ENCODE results near the gene NEDD4.
A peak's percentile ranks its signal among the peaks of the same experiment; 100 is the strongest.
"Not testable (repeated sequence)": the region's sequence is repeated elsewhere in the genome, so short reads cannot be mapped to it uniquely, and the experiment has no call there.

Gene NEDD4

DNA sequence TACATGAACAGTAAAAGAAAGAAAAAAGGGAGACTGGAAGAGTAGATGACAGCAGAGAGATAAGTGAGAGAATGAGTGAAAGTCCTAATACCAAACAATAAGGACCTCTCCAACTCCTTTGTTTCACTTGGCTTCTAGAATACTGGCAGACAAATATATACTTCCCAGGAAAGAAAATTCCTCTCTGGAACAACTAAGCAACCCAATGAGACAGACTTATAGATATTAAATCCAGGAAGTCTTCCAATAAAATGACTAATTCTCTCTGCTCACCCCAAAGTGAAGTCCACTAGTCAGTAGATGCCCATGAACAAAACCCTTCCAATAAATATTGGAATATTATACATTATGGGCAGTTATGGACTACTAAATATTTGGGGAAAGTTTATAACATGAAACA, 114.2 kb downstream of the NEDD4 start:
- DNase-seq = no peak

DNA sequence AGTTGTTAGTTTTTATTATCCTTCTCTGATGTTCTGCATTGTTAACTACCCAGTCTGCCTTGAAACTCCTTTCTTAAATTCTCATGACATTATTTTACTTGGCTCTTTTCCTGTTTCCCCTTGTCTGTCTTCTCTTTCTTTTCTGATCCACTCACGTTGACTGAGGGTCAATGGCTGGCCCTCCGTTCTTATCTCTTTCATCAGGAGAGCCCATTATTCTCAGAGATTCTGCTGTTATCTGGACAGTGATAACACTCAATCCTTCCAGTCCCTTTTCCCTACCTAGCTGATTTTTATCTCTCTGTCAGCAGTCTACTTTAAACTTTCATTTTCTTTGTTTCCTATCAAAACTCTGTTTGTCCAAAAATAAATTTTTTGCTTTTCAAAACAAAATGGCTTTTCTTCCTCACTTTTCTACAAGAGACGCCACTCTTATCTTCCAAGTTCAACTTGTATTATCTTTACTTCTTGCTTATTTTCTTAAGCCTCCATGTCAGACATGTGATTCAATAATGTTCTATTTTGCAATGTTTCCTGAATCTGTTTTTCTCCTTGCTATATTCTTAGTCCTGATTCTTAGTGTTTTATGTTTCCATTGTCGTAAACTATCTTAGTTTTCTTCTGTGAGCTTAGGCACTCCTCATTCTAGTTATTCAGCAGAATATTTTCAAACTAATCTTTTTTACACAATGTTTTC, 120.2 kb downstream of the NEDD4 start:
- no peak for DNase-seq

DNA sequence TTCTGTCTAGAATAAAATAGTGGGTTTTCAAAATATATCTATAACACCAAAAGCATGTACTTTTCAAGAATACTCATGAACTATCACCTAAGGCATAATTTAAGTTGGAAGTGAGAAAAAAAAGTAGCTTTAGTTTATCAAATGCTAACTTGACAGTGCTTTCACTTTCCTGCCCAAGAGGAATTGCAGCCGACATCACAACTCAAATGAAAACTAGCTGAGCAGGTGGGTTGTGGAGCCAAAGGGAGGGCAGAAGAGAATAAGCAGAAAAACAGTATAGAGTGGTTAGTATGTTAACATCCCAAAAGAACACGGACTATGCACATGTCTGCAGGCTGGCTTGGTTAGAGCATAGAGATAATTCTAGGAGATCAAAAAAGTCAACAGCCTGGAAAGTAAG, 120.9 kb downstream of the NEDD4 start:
- no peak for DNase-seq

DNA sequence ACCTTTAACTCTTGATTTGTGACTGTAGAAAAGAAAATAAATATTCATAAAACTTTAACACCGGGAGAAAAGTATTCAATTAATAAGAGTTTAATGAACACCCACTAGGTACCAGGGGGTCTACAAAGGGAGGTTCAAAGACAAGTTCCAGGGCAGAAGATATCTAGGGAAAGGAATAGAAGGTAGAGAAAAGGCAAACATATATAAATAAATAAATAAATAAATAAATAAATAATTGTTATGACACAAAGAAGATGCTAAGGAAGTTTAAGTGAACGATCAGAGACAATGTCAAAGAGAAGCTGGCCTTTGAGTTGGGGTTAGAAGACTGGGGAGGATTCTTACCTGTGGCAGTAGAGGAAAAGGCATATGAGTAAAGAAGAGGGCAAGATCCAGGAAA, 123.8 kb downstream of the NEDD4 start:
- DNase-seq = no peak

DNA sequence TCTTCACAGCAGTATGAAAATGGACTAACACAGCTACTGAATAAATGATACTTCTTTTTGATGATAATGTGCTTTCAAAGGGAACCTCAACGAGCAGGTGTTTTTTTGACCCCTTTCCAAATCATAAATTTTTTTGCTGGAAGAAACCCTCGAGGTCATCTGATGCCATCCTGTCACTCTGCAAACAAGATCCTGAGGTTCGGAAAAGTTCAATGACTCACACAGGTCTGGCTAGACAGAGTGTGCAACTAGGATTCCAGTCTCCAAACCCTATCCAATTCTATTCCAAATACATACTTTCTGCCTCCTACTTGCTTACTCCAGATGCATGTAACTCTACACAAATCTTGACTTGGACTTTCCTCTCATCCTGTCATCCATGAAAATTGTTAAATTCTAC, 124.7 kb downstream of the NEDD4 start:
- DNase-seq = no peak

DNA sequence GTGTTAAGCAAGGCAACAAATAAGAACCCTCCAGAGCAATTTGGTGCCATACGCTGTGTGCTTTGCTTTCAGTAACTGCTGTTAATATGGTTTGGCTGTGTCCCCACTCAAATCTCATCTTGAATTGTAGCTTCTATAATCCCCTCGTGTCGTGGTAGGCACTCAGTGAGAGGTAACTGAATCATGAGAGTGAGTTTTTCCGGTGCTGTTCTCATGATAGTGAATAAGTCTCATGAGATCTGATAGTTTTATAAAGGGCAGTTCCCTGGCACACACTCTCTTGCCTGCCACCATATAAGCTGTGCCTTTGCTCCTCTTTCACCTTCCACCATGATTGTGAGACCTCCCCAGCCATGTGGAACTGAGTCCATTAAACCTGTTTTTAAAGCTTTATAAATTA, 125.1 kb downstream of the NEDD4 start:
- not testable (repeated sequence) for DNase-seq

DNA sequence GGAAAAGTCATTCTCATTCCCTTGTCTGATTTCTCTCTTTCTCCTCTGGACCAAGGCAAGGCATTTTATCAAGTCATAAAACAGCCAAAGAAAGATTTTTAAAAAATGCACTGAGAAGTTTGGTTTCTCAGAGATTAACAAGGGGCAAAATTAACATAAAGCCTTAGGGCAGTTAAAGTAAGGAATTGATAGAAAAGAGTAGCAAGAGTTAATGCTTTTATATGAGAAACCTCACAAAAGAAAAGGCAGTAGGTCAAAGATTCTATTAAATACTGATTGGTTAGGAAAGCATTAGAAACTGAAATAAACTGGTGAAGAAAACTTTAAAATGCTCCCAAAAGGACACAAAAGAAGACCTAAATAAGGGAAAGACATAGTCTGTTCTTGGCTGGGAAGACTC, 129.5 kb downstream of the NEDD4 start:
- no peak for DNase-seq

DNA sequence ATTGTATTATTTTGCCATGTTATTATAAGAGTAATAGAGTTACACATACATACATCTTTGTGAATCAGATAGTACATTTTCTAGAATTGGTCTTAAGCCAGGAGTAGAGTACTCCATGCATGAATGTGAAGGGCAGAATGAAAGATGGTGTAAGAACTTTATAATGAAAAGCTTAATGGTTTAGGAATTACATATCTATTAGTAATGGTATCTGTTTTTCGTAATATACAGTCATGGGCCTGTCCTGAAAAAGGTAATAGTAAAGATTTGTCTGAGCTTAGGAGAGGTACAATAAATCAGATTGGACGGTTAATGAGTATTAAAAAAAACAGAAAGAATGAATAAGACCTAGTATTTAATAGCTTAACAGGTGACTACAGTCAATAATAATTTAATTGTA, 132.3 kb downstream of the NEDD4 start:
- DNase-seq = no peak

DNA sequence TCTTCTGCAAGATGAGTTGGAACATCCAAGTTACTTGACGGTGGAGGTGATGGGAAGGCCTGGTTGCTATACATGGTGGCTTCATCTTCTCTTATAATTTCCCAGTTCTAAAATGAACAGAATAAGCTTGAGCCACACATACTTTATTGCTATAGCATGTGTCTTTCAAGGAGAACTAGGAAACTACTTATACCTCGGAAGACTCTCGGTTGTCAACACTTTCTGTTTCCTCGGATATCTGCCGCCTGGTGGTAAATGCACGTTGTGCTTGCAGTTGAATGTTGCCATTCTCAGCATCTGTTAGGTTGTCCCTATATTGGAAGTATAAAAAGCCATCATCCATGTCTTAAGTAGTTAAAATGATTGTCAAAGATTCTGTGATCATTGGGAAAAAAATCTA, 132.9 kb downstream of the NEDD4 start:
- DNase-seq = no peak

DNA sequence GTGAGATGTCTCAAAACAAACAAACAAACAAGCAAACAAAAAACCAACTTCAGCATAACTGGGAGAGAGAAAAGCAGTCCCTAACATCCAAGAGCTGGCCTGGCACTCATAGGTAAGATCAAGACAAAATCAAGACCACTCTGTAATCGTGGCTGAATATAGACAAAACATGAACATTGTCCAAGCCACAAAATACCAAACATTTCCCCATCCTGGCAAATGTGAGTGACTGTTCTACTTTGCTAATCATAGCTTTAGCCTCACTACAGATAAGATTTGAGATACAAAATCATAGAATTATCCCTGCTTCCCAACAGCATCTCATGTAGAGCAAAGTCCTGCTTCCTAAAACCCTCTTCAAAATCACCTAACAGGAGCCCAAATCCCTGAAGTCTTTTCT, 133.7 kb downstream of the NEDD4 start:
- no peak for DNase-seq

DNA sequence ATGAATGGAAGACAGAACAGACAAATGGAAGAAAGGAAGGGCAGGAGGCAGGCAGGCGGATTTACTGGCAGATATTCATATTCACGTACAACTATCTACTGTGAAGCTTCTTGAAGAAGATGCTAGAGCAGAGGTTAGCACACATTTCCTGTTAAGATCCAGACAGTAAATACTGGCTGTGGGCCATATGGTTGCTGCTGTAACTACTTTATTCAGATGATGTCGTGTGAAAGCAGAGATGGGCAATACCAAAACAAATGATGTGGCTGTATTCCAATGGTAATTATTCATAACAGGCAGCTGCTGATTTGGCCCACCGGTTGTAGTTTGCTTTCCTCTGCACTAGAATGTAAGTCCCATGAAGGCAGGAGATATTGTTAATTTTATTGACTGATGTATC, 134.8 kb downstream of the NEDD4 start:
- no peak for DNase-seq

DNA sequence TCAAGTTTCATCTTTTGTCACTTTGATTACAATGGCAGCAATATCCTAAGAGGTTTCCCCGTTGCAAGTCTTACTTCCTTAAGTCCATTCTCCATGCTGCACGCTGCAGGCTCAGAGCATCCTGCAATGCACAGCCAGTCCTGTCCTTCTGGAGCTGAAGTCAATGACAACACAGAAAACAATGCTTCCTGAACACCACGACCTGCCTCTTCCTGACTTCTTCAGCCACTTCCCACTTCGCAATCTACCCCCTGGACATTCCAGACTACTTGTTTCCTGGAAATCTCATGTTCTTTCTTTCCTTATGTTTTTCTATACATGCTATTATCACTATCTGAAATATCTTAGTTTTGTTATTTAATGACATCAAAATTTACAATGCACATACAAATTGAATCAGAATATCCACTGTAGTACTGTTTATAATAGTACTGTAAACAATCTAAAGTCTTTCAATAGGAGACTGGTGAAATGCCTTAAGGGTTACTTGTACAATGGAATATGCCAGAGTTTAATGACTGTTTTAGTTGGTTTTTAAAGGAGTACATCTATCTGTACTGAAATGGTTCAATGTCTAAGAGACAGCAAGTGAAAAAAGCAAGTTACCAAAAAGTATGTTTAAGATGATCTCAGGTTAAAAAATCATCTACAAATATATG, 136.8 kb downstream of the NEDD4 start:
- DNase-seq = no peak

DNA sequence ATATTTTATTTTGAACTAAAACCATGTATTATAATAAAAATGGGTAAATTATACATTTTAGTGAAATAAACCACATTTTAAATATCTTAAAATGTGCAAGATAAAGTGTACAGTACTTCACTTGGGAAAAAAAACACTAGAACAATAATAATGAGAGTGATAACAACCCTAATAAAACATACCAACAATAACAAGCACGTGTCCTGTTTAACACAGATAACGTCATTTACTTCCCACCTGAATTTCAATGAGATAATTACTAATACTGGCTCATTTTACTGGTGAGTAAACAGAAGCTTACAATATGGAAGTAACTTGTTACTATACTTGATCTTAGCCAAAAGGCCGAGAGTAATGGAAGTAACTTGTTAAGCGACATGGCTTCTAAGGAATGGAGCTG, 140.3 kb downstream of the NEDD4 start:
- DNase-seq = no peak

DNA sequence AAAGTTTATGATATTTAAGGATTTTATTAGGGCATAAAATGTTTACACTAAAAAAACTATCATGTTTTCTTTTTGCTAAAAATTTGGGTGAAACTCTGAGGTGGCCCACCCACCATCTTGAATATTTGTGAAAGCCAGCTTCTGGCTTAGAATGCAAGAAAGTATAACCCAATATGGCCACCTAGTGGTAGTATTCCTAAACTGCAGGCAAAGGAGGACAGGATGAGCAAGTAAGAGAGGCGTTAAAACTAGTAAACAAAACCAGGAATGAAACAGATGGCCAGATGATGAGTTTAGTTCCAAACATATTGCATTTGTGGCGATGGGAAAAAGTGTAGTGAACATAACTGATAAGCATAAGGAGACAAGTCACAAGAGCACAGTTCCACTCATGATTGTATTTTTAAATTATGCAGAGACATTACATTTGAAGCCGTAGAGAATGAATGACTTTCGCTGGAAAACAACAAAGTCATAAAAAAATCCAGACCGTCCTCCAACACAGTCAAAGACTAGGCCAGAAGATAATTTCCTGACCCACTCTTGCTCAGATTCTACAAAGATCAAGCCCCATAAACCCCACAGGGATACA, 147.2 kb downstream of the NEDD4 start:
- DNase-seq = peak; percentile 28

DNA sequence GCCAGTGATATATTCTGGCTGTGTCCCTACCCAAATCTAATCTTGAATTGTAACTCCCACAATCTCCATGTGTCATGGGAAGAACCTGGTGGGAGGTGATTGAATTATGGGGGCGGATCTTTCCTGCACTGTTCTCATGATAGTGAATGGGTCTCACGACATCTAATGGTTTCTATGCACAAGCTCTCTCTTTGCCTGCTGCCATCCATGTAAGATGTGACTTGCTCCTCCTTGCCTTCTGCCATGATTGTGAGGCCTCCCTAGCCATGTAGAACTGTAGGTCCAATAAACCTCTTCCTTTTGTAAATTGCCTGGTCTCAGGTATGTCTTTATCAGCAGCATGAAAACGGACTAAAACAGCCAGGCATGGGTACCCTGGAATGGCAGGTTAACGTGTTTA, 150.5 kb downstream of the NEDD4 start:
- DNase-seq = not testable (repeated sequence)

DNA sequence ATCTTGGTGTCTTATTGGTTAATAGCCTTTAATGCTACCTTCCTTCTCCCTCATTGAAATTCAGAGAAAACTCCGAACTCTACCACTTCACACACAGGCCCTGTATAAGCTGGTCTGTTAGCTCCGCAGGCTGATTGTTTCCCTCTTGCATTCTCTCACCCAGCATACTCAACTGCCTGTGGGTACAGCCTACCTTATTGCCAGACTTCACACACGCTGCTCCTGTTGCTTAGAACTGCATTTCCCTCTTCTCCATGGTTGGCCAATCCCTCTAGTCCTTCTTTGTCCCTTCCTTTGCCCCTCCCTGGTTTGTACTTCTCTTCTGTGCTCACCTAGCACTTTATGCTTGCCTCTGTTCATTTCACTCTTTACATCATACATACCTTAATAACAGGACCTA, 157.5 kb downstream of the NEDD4 start:
- DNase-seq = no peak

DNA sequence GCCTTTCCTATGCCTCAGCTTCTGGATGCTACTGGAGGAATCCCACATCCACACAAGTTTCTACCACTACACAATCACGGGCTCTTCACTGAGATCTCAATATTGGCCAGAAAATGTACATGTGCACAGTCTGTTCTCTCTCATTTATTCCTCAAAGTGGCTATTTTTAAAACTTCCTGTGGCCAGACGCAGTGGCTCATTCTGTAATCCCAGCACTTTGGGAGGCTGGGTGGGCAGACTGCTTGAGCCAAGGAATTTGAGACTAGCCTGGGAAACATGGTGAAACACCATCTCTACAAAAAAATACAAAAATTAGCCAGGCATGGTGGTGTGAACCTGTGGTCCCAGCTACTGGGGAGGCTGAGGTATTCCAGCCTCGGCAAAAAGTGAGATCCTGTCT, 159.1 kb downstream of the NEDD4 start:
- DNase-seq = no peak

DNA sequence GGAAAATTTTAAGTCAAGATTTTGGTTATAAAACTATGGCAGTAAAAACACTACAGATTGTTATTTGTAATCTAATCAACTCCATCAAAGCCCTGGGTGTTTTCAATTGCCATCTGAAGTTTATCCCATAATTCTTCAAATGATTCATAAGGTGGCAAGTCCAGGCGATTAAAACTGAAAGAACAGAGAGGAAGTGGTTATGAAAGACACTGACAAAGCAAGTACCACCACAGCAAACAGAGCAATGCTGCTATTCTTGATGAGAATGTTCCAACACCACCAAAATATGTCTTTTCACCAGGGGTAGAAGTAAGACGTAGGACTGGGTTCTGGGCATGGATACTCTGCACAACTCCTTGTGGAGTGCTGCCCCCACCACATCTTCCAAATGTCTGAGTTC, 163.6 kb downstream of the NEDD4 start:
- DNase-seq = no peak

DNA sequence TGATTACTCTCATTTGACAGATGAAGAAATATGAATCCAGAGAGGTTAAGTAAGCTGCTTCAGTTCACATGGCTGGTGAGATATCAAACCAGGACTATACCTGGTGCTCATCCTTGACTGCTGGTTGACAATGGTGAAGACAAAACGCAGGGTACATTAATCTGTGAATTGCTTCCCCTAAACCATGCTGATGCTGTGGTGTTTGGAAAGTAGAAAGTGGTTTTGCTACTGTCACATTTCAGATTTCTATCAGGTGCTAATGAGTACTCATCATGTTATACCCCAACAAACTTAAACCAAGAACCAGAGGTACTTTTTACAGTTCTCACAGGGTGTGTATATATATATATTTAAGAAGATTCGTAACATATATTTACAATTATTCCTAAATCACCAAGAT, 165.5 kb downstream of the NEDD4 start:
- no peak for DNase-seq

DNA sequence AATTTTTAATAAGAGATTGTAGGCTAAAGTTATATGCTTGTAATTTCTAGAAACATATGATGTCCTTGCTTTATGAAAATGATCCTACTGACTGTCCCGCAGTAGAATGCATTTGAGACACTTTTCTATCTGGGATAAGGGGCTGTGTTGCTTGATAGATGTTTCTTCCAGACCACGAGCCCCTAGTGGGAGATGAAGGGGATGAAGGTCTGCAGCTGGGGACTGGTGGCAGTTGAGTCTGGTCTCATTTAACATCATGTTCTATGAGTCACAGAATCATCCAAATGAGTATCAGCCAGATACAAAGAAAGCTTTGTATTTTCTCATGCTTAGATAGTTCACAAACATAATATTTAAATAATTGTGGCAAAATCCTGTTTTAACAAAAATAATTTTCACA, 166.2 kb downstream of the NEDD4 start:
- DNase-seq = peak; percentile 66

DNA sequence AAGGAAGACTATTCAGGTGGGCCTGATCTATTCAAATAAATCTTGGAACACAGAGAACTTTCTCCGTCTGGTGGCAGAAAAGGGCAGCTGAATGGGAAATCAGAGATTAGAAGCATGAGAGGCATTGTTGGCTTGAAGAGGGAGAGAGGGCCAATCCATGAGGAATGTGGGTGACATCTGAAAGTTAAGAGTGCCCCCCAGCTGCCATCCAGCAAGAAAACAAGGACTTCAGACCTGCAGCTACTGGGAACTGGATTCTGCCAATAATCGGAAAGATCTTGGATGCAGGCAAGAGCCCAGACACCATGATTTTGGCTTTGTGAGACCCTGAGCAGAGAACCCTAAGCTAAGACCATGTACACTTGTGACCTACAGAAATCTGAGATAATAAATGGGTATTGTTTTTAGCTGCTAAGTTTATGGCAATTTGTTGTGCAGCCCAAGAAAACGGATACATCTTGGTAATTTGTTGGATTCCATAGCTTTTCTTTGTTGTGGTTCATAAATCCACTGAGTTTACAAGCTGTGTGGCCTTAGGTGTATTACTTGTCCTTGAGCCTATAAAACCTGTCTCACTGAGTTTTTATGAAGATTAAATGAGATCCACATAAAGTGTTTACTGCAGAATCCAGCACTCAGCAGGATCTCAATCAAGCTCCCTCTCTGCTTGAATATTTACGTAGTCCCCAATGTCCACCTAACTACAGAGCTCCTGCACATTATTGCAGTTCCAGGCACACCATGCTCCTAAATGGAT, 168.4 kb downstream of the NEDD4 start:
- DNase-seq = no peak

DNA sequence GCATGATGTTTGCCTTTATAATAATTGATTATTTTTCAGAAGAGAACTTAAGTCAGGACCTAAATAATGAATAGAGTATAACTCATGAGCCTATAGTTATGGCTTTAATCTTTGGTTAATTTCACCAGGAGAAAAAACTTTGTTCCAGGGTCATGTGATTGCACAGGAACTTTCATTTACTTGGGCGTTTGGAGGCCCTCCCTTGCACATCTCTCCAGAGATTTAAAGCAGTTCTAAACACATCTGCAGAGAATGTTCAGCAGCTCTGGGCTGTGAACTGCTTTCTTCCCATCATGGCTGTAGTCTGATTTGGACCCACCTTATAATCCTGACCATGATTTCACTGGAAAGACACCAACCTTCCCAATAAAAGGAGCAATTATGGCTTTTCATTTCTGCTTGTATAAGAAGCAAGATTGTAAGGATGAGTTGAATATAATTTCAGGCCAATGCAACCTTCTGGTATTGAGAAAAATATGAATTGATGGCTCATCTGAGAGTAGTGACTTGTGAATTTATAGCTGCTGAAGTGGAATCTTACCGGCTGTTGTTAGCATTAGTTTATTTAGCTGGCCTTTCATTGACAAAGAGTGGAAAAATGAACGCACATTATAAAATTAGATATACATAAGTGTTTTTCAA, 169.6 kb downstream of the NEDD4 start:
- no peak for DNase-seq

DNA sequence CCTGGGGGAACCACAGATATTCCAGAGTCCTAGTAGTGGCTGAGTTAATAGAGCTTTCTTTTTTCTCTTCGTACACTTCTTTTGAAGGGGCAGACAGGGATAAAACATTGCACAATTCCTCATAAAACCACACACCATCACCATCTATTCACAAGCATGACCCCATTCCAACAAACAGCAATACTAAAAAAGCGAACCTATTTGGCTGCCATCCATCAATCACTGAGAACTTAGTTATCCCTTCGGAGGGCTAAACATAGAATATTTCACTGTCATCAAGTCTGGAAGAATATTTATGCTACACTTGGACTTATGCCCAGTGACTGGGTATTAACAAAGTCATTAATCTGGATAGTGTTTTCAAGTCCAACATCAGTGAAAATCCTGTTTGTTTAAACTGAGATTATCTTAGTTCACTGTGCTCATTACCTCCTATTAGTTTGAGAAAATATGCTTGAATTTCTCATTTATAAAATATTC, 170.2 kb downstream of the NEDD4 start:
- DNase-seq = peak; percentile 44

All from NCI-H1048 (cell line).